ENCODE results near the gene BEND6. TPM values are rescaled to one million over a fixed set of nuclear protein-coding genes. Genes with fewer than 3 reads are reported as not detected.

Gene BEND6
- total RNA-seq, 1 experiment from 2014 or later = 8.0 TPM

GRCh38 chr6:56934876-56935275, 20.0 kb upstream of the BEND6 start:
- Histone ChIP-seq H3K4me1 (ENCODE audit: control insufficient read depth, insufficient read depth, low read length) (peaks cover 18% of the 10 kb centered on the region), H3K27me3 (ENCODE audit: control insufficient read depth, insufficient read depth, low read length) (no peaks in the 10 kb centered on the region), H3K36me3 (ENCODE audit: control insufficient read depth, insufficient read depth, low read length) (no peaks in the 10 kb centered on the region), H3K27ac (ENCODE audit: low read length) (no peak overlapping the region), H3K9me3 (ENCODE audit: control insufficient read depth, insufficient read depth, low read depth, low read length) (no peaks in the 10 kb centered on the region), H3K4me3 (ENCODE audit: low read depth in 2 of 2, low read length in 2 of 2) (no peak overlapping the region)
- DNase-seq (ENCODE audit: low read depth, low spot score) (no peak), ATAC-seq (no peak)
- in situ Hi-C loops (cut with HindIII; ENCODE audit: low pct_unique_long_range_greater_than_20kb, low sequenced_read_pairs) (no loop called here), intact Hi-C loops (cut with micrococcal nuclease; ENCODE audit: unreplicated experiment) (no loop called here)
- TF ChIP-seq, protein P1, sequence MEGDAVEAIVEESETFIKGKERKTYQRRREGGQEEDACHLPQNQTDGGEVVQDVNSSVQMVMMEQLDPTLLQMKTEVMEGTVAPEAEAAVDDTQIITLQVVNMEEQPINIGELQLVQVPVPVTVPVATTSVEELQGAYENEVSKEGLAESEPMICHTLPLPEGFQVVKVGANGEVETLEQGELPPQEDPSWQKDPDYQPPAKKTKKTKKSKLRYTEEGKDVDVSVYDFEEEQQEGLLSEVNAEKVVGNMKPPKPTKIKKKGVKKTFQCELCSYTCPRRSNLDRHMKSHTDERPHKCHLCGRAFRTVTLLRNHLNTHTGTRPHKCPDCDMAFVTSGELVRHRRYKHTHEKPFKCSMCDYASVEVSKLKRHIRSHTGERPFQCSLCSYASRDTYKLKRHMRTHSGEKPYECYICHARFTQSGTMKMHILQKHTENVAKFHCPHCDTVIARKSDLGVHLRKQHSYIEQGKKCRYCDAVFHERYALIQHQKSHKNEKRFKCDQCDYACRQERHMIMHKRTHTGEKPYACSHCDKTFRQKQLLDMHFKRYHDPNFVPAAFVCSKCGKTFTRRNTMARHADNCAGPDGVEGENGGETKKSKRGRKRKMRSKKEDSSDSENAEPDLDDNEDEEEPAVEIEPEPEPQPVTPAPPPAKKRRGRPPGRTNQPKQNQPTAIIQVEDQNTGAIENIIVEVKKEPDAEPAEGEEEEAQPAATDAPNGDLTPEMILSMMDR (IDR thresholded peaks at IDR 0.05) = no peak
- TF ChIP-seq SIN3A (IDR thresholded peaks at IDR 0.05; ENCODE audit: borderline replicate concordance, insufficient read depth, low read depth, low read length) (no peak), REST (IDR thresholded peaks at IDR 0.05; ENCODE audit: insufficient read depth in 1 of 2, low read depth in 2 of 2, low read length in 1 of 2) (no peak), TCF7L2 (IDR thresholded peaks at IDR 0.05; ENCODE audit: low read depth, low read length) (no peak), POLR2AphosphoS5 (IDR thresholded peaks at IDR 0.05; ENCODE audit: low read depth, low read length) (no peak)
- no TSS peak for BruUV-seq (replicated peaks)
- ChIA-PET CTCF (interaction anchor here (0.6 to 1.3 kb wide), 2 partner anchors 14 to 31 kb away, joined by 4 read pairs; no protein-coding TSS in a partner anchor), POLR2A (no interaction called here)

- ChIA-PET POLR2A (no interaction called here), CTCF (no interaction called here)
- ATAC-seq (no peak), DNase-seq (ENCODE audit: low read depth, low spot score) (no peak)
- no peaks in the 10 kb centered on the region for H3K36me3 ChIP-seq (ENCODE audit: control insufficient read depth, insufficient read depth, low read length)
- no peak for TF ChIP-seq REST (IDR thresholded peaks at IDR 0.05; ENCODE audit: insufficient read depth in 1 of 2, low read depth in 2 of 2, low read length in 1 of 2)
- no peak for TF ChIP-seq TCF7L2 (IDR thresholded peaks at IDR 0.05; ENCODE audit: low read depth, low read length)
- TF ChIP-seq, protein P1 (IDR thresholded peaks at IDR 0.05) = no peak
- no peak for TF ChIP-seq SIN3A (IDR thresholded peaks at IDR 0.05; ENCODE audit: borderline replicate concordance, insufficient read depth, low read depth, low read length)
- no peak for TF ChIP-seq POLR2AphosphoS5 (IDR thresholded peaks at IDR 0.05; ENCODE audit: low read depth, low read length)
- no peaks in the 10 kb centered on the region for H3K9me3 ChIP-seq (ENCODE audit: control insufficient read depth, insufficient read depth, low read depth, low read length)
- no peak overlapping the region for H3K27ac ChIP-seq (ENCODE audit: low read length)
- intact Hi-C loops (cut with micrococcal nuclease; ENCODE audit: unreplicated experiment) = no loop called here
- no peaks in the 10 kb centered on the region for H3K27me3 ChIP-seq (ENCODE audit: control insufficient read depth, insufficient read depth, low read length)
- no peak overlapping the region for H3K4me3 ChIP-seq (ENCODE audit: low read depth in 2 of 2, low read length in 2 of 2)
- in situ Hi-C loops (cut with HindIII; ENCODE audit: low pct_unique_long_range_greater_than_20kb, low sequenced_read_pairs) = no loop called here
- H3K4me1 ChIP-seq (ENCODE audit: control insufficient read depth, insufficient read depth, low read length) = peaks cover 18% of the 10 kb centered on the region
- no TSS peak for BruUV-seq (replicated peaks)
Measured at GRCh38 chr6:56936466-56936865, 18.4 kb upstream of the BEND6 start.
